Right atrium auricular region (tissue), 2 donors: ENCODE results near the gene COG1. TPM values are rescaled to one million over a fixed set of nuclear protein-coding genes. Genes with fewer than 3 reads are reported as not detected.

Experiments
- DNase-seq: peaks from one replicate; pipeline ENCODE4 v3.0.0-alpha.2; 2019; ENCODE audit warnings: low spot score
- H3K27ac ChIP-seq, 2 donors: fragments of 200-600 bp; sonication (generic); 1 replicate in 1 of 2; 2 replicates in 1 of 2; pipeline ENCODE4 v1.5.1; 2016 to 2019
- H3K27me3 ChIP-seq, 2 donors: fragments of 200-600 bp; sonication (generic); one replicate each; pipeline versions ENCODE4 v1.5.1 to v1.6.0; 2017 to 2019
- H3K36me3 ChIP-seq: fragments of 200-600 bp; sonication (generic); one replicate; pipeline ENCODE4 v1.5.1; 2016
- H3K4me1 ChIP-seq, 2 donors: fragments of 200-600 bp; sonication (generic); one replicate each; pipeline versions ENCODE4 v1.5.1 to v1.6.0; 2017 to 2019
- H3K4me3 ChIP-seq, 2 donors: fragments of 200-600 bp; sonication (generic); 1 replicate in 1 of 2; 2 replicates in 1 of 2; pipeline ENCODE4 v1.5.1; 2017 to 2019; ENCODE audit warnings: mild to moderate bottlenecking in 1 of 2, moderate library complexity in 1 of 2
- H3K9me3 ChIP-seq, 2 donors: fragments of 200-600 bp; sonication (generic); one replicate each; pipeline ENCODE4 v1.5.1; 2019
- total RNA-seq, 2 donors: library from RNA; depleted of rRNA; stranded (reverse); fragments of >200 nt; gene quantifications; one replicate each; pipeline ENCODE4 v1.1.0, GENCODE V29; 2016
- TF ChIP-seq, protein P1 (sequence below), 2 donors: fragments of 200-600 bp; sonication (generic); IDR thresholded peaks; one replicate each; pipeline ENCODE4 v1.5.1; 2019; ENCODE audit warnings: antibody characterized with exemption in 2 of 2

Gene COG1
- total RNA-seq, 2 donors from 2014 or later = 17.3 to 21.3 TPM

DNA sequence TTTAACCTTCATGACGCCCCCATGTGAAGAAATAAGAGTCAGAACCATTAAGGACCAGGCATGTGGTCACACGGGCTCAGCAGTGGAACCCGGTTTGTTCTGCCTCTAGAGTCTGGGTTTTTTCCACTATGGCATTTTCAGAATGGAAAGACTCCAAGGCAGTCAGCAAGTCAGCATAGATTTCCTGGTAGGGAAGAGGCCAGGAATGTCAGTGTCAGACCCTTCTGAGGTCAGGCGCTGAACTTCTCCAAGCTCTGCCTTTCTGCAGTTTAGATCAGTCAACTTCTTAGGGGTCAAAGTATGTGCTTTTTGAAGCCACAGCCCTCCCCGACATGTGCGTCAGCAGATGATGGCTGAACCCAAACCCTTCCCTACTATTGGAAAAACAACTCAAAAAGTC, 24.2 kb upstream of the COG1 start:
- peaks cover 0 to 5% of the 10 kb centered on the region in 2 donors for H3K27me3 ChIP-seq
- H3K4me3 ChIP-seq = no peak overlapping the region
- H3K36me3 ChIP-seq = no peaks in the 10 kb centered on the region
- no peaks in the 10 kb centered on the region for H3K9me3 ChIP-seq
- H3K27ac ChIP-seq = peak overlapping the region in 1 of 2 donors; percentile 48
- TF ChIP-seq, protein P1, sequence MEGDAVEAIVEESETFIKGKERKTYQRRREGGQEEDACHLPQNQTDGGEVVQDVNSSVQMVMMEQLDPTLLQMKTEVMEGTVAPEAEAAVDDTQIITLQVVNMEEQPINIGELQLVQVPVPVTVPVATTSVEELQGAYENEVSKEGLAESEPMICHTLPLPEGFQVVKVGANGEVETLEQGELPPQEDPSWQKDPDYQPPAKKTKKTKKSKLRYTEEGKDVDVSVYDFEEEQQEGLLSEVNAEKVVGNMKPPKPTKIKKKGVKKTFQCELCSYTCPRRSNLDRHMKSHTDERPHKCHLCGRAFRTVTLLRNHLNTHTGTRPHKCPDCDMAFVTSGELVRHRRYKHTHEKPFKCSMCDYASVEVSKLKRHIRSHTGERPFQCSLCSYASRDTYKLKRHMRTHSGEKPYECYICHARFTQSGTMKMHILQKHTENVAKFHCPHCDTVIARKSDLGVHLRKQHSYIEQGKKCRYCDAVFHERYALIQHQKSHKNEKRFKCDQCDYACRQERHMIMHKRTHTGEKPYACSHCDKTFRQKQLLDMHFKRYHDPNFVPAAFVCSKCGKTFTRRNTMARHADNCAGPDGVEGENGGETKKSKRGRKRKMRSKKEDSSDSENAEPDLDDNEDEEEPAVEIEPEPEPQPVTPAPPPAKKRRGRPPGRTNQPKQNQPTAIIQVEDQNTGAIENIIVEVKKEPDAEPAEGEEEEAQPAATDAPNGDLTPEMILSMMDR (IDR thresholded peaks at IDR 0.05) = no peak
- DNase-seq = no peak
- H3K4me1 ChIP-seq = peaks cover 2 to 31% of the 10 kb centered on the region in 2 donors

DNA sequence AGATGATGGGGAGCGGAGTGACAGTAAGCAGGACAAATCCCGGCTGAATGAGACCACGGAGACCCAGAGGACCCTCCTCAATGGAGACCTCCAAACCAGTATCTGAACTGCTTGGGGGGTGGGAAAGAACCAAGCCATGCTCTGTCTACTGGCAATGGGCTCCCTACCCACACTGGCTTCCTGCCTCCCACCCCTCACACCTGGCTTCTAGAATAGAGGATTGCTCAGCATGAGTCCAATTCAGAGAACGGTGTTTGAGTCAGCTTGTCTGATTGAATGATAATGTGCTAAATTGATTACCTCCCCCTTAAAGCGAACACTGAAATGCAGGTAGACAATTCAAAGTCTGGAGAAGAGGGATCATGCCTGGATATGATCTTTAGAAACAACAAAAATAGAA, 22.5 kb upstream of the COG1 start:
- H3K4me3 ChIP-seq = no peak overlapping the region
- no peaks in the 10 kb centered on the region for H3K36me3 ChIP-seq
- no peak overlapping the region for H3K27ac ChIP-seq
- peaks cover 2 to 19% of the 10 kb centered on the region in 2 donors for H3K4me1 ChIP-seq
- peaks cover 0 to 5% of the 10 kb centered on the region in 2 donors for H3K27me3 ChIP-seq
- no peaks in the 10 kb centered on the region for H3K9me3 ChIP-seq
- TF ChIP-seq, protein P1 (IDR thresholded peaks at IDR 0.05) = no peak
- no peak for DNase-seq

DNA sequence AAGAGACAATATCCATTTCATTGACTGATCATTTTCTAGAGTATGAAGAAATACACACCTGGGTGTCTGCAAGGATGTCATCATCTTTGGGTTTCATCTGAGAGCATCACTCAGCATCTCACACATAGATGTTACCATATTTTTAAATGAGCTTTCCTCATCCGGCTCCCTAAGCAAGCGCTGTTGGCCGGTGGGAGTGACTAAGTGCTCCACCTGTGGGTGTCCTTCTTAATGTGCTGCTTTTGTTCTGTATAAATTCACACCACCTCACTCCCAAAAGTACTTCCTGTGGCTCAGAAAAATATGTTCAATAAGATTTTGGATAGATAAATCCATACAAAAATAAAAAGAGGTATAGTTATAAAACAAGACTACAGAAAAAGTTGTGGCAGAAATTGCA, 20.6 kb upstream of the COG1 start:
- H3K36me3 ChIP-seq = no peaks in the 10 kb centered on the region
- no peak overlapping the region for H3K27ac ChIP-seq
- no peaks in the 10 kb centered on the region for H3K4me1 ChIP-seq
- no peaks in the 10 kb centered on the region for H3K27me3 ChIP-seq
- DNase-seq = no peak
- no peak overlapping the region for H3K4me3 ChIP-seq
- TF ChIP-seq, protein P1 (IDR thresholded peaks at IDR 0.05) = no peak
- no peaks in the 10 kb centered on the region for H3K9me3 ChIP-seq

DNA sequence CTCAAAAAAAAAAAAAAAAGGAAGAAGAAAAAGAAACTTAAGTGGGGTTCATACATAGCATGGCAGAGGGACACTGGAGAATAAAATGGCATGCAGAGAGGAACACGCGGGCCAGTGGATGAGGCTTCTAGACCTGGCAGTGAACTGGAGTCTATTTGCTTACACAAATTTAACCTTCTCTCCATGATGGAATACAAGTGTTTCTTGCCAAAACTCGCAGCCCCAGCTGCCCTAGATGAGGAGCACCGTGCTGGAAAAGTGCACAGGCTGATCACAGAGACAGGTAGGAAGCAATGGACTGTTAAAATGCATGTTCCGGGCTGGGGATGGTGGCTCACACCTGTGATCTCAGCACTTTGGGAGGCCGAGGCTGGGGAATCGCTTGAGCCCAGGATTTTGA, 18.7 kb upstream of the COG1 start:
- H3K9me3 ChIP-seq = no peaks in the 10 kb centered on the region
- no peaks in the 10 kb centered on the region for H3K27me3 ChIP-seq
- TF ChIP-seq, protein P1 (IDR thresholded peaks at IDR 0.05) = no peak
- H3K36me3 ChIP-seq = no peaks in the 10 kb centered on the region
- H3K4me3 ChIP-seq = no peak overlapping the region
- H3K27ac ChIP-seq = no peak overlapping the region
- no peaks in the 10 kb centered on the region for H3K4me1 ChIP-seq
- no peak for DNase-seq

DNA sequence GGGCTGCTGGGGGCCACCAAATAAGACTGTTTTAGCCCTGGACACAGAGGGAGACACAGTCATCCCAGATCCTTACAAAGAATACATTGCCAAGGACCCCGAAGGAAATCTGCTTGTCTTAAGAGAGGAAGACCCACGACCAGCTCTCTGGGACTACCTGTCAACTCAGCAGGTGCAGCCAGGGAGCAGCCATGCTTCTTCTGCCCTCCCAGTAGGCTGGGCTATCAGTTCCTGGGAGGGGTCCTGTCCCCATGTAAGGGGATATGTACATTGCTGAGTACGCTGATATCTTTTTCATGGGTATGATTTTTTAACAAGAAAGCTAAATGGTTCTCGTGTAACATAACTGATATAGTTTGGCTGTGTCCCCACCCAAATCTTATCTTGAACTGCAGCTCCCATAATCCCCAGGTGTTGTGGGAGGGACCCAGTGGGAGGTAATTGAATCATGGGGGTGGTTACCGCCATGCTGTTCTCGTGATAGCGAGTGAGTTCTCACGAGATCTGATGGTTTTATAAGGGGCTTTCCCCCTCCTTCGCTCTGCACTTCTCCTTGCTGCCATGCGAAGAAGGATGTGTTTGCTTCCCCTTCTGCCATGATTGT, 16.8 kb upstream of the COG1 start:
- no peaks in the 10 kb centered on the region for H3K27me3 ChIP-seq
- DNase-seq = no peak
- H3K4me3 ChIP-seq = no peak overlapping the region
- H3K27ac ChIP-seq = no peak overlapping the region
- TF ChIP-seq, protein P1 (IDR thresholded peaks at IDR 0.05) = no peak
- H3K4me1 ChIP-seq = no peaks in the 10 kb centered on the region
- H3K36me3 ChIP-seq = no peaks in the 10 kb centered on the region
- H3K9me3 ChIP-seq = no peaks in the 10 kb centered on the region

DNA sequence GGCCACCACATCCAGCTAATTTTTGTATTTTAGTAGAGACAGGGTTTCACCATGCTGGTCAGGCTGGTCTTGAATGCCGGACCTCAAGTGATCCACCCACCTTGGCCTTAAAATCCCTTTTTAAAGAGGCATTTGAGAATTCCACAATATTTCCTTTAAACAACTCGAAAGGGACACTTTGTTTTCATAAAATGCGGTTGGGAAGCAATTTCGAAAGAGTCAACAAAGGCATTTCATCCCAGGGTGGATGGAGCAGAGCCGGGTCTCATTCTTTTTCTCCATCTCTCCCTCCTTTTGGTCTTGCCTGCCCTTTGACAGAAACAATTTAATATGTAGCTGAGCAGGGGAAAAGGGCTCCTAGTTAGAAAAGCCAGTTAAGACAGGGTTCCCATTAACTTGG, 13.5 kb upstream of the COG1 start:
- TF ChIP-seq, protein P1 (IDR thresholded peaks at IDR 0.05) = no peak
- no peak for DNase-seq
- Histone ChIP-seq H3K27ac (no peak overlapping the region), H3K4me3 (no peak overlapping the region), H3K36me3 (no peaks in the 10 kb centered on the region), H3K4me1 (no peaks in the 10 kb centered on the region), H3K9me3 (no peaks in the 10 kb centered on the region), H3K27me3 (no peaks in the 10 kb centered on the region)
